GM18951 (cell line): ENCODE measurements around the gene FGF14.

Experiments used
- POLR2A ChIP-seq: IDR thresholded peaks from 4 replicates; pipeline ENCODE4 v1.6.1; 2011; ENCODE audit warnings: mild to moderate bottlenecking; ENCODE audit not compliant: insufficient read length, insufficient read depth; ENCODE audit errors: extremely low read depth
- in situ Hi-C: fragments of 300-500 bp; cut with MboI; formaldehyde crosslinking; loops from one replicate; pipeline ENCODE4 v1.12.0; 2022; ENCODE audit warnings: low sequenced_read_pairs, mixed read lengths, inconsistent platforms; ENCODE audit not compliant: unreplicated experiment

The FGF14 gene

GRCh38 chr13:101673360-101674105 lies 728.3 kb downstream of the FGF14 start:
- in situ Hi-C loops: no loop called here
- TF ChIP-seq POLR2A: no peak

DNA sequence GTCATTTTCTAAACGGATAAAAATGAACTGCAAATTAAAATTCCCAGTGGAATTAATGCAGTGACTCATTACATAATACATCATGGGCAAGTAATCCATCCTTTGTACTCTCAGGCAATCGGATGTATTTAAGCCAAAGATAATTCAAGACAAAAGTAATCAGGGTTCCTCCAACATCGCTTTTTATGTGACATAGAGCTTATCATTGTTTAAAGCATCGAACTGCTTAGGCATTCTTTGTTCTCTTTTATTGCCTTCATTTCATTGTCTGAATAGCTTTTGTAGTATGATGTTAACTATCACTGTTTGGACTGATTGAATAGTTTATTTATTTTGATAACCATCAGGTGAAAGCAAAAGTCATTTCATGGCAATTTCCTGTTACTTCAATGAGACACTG lies 740.0 kb downstream of the FGF14 start:
- no peak for TF ChIP-seq POLR2A
- in situ Hi-C loops: no loop called here
